Islet precursor cell (in vitro differentiated cells): Measurements from ENCODE around the gene SNED1.
"Not testable (repeated sequence)": the region's sequence is repeated elsewhere in the genome, so short reads cannot be mapped to it uniquely, and the experiment has no call there.

Experiments used
- DNase-seq: peaks from one replicate; pipeline ENCODE4 v3.0.0-alpha.2; 2018

Gene SNED1

DNA sequence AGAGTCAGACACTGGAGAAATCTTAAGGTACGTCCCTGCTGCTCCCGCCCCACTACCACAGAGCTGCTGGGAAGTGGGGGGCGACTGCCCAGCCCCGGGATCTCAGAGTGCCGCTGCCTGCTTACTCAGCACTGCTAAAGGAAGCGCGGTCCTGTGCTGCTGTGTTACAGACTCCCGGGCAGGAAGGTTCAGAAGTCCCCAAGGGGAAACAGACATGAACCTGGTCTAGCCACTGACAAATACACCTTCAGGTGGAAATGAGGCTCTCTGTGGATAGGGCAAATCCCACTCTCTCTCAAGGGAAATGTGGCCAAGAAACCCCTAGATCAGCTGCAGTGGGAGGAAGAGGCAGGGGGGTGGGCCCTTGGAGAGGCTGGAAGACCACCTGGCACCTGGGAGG, 90.0 kb downstream of the SNED1 start:
- no peak for DNase-seq

- no peak for DNase-seq
Measured at GRCh38 chr2:241088791-241089732, 90.6 kb downstream of the SNED1 start.

DNA sequence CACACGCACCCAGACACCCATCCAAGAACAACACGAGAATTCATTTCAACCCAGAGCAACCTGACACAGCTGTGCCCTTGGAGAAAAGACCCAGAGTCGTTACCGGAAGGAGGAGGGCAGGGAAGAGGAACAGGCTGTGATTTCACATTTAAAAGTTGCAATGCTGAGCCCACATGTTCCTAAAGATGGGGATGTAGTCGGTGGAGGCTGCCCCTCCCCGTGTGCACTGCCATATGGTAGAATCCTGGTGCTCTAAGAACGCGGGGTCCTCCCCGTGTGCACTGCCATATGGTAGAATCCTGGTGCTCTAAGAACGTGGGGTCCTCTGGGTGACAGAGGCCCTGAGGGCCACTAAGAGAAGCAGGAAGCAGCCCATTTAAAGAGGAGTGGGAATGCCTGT, 92.8 kb downstream of the SNED1 start:
- DNase-seq, result no peak

DNA sequence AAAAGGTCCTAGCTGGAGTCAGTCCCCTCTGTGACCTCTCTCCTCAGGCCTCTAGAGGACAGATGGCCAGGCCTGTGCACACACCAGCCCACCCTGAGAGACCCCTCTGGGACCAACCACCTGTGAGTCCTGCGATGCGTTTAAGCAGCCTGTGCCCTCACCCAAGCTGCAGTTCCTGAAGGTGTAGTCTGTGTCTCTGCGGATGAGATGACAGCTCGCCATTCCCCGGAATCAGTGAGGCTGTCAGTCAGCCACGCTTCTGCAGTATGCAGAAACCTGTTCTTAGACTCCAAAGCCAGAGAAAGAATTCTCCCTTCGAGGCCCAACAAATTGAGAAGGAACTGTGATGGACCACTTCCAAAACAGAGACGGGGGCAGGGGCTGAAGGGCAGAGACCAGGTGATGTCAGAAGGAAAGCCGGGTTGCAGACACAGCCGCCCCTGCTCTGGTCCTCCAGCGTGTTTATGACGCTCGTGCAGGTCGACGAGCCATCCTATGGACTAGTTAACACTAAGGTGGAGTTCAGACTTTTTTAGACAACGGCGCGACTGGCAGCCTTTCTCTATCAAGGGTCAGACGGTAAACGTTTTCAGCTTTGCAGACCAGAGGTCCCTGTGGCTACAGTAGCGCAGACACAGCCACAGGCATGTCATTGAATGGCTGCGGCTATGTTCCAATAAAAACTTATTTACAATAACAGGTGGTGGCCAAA, 93.5 kb downstream of the SNED1 start:
- no peak for DNase-seq

GRCh38 chr2:241092677-241093076, 94.3 kb downstream of the SNED1 start:
- DNase-seq, result no peak

DNA sequence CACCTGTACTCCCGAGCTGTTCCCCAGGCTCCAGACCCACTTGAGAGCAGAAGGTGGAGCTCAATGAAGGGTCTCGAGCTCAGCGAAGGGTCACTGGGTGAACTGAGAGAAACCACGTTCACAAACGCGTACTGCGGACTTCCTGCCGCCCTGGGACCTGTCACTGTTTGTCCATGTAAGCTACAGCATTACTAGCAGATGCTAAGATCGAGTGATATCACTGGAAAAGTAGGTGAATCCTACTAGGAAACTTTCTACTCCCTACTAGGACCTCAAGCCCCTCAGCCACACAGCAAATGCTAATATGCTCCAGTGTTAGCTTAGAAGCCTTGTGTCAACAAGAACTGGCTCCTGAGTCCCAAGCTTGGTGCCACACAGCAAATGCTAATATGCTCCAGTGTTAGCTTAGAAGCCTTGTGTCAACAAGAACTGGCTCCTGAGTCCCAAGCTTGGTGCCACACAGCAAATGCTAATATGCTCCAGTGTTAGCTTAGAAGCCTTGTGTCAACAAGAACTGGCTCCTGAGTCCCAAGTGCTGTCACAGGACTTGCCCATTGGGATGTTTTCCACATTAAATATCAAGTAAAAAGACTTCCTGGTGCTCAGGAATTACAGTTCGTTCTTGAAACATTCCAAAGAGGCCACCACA, 94.8 kb downstream of the SNED1 start:
- not testable (repeated sequence) for DNase-seq

DNA sequence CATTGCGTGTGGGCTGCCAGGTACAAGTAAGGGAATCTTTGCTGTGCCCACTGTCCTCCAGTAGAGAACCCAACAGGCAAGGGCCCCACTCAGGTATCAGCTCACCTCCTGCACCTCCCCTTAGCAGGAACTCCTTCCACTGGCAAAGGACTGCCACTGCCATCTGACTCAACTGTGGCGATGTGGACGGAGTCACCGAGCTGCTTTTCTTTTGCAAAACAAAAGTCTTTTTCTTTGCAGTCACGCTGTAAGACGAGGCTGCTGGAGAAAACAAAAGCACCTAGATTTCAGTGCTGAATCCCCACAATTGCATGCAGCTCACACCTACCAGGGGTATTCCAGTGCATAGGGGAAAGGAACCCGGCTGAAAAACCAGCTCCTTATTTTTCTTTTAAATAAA, 95.8 kb downstream of the SNED1 start:
- DNase-seq, result no peak

DNA sequence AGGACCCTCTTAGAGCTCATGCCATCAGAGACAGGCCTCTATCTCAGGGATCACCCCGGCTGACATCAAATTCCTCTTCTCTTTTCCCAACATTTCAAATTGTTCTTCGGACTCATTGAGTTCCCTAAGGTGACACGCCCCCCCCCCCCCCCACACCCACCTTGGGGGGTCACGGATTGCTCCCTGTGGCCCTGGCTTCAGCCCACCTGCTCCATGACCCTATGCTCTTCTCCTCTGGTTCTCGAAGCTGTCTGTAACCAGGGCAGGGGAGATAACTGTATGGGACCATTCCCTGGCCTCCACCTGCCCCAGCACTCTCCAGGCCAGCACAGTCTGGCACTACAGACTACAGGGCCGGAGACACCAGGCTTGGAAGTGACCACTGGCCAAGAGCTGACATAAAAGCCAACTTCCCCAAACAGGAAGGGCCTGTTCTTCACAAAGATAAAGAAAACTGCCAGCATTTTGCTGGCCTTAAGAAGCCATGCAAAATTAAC, 96.6 kb downstream of the SNED1 start:
- no peak for DNase-seq

GRCh38 chr2:241095594-241096290, 97.3 kb downstream of the SNED1 start:
- DNase-seq, result no peak

DNA sequence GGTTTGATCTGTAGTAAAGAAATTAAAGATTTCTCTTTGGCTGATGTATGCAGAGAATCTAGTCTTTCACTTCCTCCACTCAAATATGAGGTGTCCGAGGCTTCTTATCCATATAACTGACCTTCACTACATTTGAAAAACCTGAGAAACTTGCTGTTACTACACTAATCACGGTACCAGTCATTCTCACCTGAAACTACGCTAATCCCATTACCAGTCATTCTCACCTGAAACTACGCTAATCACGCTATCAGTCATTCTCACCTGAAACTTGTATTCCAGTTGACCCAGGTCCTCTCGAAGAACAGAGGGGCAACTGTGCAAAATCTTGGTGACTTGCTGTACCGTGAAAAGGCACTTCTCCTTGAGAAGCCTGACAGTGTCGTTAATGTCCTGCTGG, 98.6 kb downstream of the SNED1 start:
- peak; percentile 20 for DNase-seq

DNA sequence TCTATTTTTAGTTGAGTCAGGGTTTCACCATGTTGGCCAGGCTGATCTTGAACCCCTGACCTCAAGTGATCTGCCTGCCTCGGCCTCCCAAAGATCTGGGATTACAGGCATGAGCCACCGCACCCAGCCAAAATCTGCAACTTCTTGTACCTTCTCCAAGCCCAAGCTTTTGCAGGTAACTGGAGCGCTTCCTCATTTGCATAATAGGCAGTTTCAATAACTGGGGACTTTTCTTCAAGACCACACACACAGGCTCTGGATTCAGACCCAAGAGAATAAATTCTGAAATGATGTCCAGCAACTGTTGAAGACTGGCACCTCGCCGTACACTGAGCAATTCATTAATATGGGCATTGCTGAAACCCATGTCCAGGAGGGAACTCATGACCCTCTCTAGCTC, 100.8 kb downstream of the SNED1 start:
- DNase-seq, result no peak

DNA sequence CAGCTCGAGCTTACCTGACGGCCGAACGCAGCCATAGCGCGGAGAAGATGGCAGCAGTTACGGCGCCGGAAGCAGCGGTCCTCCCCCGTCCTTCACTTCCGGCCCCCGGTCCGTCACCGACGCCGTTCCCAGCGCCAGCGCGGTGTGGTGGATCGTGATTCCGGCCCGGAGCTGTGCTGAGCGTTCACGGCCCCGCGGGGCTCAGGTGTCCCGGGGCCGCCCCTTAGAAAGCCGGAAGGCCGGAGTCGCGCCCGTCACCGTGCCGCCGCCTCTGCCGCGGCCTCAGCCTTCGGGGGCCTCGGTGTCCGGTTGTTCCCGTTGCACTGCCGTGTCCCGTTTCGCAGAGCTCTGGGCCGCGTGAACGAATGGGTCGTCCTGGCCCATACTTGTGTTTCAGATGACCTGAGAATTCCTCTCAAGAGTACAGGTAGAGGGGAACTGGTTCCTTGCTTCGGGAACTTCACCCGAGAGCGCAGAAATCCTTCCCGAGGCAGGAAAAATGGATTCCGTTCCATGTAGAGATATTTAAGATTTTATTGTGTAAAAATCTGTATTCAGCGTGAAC, 103.9 kb downstream of the SNED1 start, which contains the start of gene MTERF4:
MTERF4 (minus strand) TSS at position 49 of the 565 bp plus-strand sequence; CDS start at position 35, 14 bp downstream.
- DNase-seq, result peak; percentile 90

DNA sequence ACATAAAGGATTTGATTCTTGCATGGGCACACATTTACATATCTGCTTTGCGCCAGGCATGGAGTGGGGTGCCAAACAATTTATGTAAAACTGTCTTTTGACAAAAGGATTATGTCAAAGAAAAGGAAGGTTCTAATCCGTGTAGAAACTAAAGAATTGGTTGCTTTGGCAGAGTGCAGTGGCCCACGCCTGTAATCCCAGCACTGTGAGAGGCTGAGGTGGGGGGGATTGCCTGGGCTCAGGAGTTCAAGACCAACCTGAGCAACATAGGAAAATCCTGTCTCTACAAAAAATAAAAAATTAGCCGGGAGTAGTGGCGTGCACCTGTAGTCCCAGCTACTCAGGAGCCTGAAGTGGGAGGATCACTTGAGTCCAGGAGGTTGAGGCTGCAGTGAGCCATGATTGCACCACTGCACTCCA, 104.8 kb downstream of the SNED1 start:
- DNase-seq, result peak; percentile 14

GRCh38 chr2:241104611-241105010, 106.2 kb downstream of the SNED1 start:
- DNase-seq, result not testable (repeated sequence)

- peak; percentile 35 for DNase-seq
Measured at GRCh38 chr2:241105641-241106040, 107.2 kb downstream of the SNED1 start.

DNA sequence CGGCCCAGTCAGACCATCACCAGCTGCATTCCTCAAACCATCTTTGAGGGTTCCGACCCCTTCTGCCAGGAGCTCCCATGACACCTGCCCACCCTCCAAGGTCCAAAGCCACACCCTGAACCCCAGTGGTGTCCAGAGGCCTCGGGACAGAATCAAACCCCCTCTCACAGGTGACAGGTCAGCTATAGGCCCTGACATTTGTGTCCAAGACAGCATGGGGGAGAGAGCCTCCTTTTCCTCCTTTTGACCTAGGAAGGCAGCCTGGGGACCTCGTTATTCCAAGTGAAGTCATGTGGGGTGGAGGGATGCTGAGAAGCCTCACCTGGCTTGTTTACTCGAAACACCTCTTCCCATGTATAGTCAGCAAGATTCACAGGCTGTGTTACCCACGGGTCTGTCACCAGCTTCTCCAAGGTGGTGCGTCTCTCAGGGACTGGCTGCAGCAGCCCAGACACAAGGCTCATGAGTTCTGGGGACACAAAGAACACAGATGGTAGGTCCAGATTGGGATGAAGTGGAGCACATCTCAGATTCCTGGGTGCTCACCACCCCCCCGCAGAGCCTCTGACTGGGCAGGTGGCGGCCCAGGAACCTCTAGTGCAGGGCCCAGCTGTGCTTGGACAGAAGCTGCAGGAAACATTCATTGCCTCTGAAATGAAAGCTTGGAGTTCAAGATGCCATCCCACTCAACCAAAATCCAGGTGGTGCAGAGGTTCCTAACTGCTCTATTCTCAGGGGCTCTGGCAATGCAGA, 108.8 kb downstream of the SNED1 start:
- no peak for DNase-seq

DNA sequence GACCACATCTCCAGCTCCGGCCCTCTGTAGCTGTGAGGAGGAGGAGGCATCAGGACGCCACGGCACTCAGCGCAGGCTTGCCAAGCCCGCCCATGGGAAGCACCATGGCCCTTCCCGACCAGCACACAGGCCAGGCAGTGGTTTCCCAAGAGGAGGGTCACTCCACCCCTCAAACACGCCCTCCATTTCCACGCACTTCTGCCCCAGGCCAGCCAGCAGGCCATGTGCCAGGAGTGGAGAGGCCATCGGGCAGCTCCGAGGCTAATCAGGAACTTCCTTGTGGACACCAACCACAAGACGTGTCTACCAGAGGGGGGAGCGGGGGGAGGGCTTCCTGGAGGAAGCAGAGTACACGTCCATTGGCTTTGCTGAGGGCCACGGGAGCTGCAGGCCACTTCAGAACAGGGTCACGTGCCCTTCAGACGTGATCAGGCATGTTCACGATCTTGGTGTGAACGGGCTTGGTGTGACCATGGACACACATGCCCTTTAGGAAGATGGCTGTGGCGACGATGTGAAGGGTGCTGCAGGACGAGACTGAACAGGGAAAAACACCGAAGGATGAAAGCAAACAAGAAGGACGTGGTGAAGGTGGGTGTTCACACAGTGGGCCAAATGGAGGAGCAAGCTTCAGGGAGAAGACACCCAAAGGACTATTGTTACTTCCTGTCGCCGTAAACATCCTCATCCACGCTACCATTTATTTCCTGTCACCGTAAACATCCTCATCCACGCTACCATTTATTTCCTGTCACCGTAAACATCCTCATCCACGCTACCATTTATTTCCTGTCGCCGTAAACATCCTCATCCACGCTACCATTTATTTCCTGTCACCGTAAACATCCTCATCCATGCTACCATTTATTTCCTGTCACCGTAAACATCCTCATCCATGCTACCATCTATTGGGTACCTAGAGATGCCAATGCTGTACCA, 110.1 kb downstream of the SNED1 start:
- no peak for DNase-seq

DNA sequence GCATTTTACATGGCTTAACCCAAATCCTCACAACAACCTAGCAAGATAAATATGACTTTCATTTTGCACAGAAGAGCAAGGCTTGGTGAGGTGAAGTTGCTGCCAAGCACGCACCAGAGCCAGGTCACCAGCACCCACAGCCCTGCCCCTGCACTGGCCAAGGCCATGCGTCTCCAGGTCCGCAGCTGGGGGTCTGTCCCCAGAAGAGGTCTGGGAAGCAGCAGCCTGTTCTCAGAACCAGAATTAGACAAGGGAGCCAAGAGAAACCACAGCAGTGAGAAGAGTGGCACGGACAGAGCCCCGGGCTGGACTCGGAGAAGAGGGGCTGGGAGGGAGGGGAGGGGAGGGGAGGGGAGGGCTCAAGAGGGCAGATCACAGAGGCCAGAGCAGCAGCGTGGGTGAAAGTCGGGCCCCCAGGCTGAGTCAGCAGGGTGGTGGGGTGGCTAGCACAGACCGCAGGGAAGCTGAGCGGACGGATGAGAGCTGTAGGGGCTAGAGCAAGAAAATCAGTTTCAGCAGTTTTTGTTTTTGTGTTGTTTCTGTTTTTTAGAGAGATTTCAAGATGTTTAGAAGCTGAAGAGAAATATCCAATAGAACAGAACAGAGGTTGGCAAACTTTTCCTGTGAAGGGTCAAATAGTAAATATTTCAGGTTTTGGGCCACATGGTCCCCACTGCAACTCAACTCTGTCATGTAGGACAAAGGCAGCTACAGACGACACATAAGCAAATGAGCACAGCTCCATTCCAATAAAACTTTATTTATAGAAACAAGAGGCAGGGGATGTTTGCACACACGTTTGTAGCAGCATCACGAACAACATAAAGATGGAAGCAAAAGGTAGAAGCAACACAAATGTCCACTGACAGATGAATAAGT, 111.0 kb downstream of the SNED1 start:
- no peak for DNase-seq

- DNase-seq, result no peak
Measured at GRCh38 chr2:241110089-241110606, 111.7 kb downstream of the SNED1 start.
